ENCODE measurements around the gene DYNC1H1. TPM values are rescaled to one million over a fixed set of nuclear protein-coding genes. Genes with fewer than 3 reads are reported as not detected.

The DYNC1H1 gene
- total RNA-seq, 1 experiment from 2014 or later: 833 TPM

- ChIA-PET POLR2A (ENCODE audit: low non-redundant PET) (no interaction called here), CTCF (no interaction called here)
- H3K4me1 ChIP-seq (ENCODE audit: insufficient read depth, low read length, poor library complexity, severe bottlenecking): peaks cover 15% of the 10 kb centered on the region
- H3K4me3 ChIP-seq (ENCODE audit: low read depth, low read length, poor library complexity, severe bottlenecking): no peak overlapping the region
- no TSS peak for BruUV-seq (replicated peaks)
- intact Hi-C loops (cut with micrococcal nuclease; ENCODE audit: unreplicated experiment): no loop called here
- H3K27ac ChIP-seq (ENCODE audit: low read depth, low read length, poor library complexity, severe bottlenecking): no peak overlapping the region
- TF ChIP-seq CTCF (conservative IDR thresholded peaks at IDR 0.05; ENCODE audit: low read depth, low read length) (no peak), EZH2 (IDR thresholded peaks at IDR 0.05; ENCODE audit: borderline replicate concordance, low read depth, low read length, poor library complexity, severe bottlenecking) (no peak)
- DNase-seq (ENCODE audit: low spot score): no peak
- H3K9me3 ChIP-seq (ENCODE audit: low read depth, low read length, poor library complexity, severe bottlenecking): no peaks in the 10 kb centered on the region
- no peaks in the 10 kb centered on the region for H3K27me3 ChIP-seq (replicated peaks; ENCODE audit: insufficient read depth, low read depth, low read length, poor library complexity)
- H3K36me3 ChIP-seq (ENCODE audit: insufficient read depth, low read length, poor library complexity, severe bottlenecking): peaks cover 63% of the 10 kb centered on the region
Measured at GRCh38 chr14:102078831-102079699, 114.7 kb downstream of the DYNC1H1 start.

- CTCF ChIA-PET: no interaction called here
- no peak for DNase-seq (ENCODE audit: low spot score)
- H3K9me3 ChIP-seq (ENCODE audit: low read depth, low read length, poor library complexity, severe bottlenecking): no peaks in the 10 kb centered on the region
- intact Hi-C loops (cut with micrococcal nuclease; ENCODE audit: unreplicated experiment): no loop called here
- no peak overlapping the region for H3K4me3 ChIP-seq (ENCODE audit: low read depth, low read length, poor library complexity, severe bottlenecking)
- no peak overlapping the region for H3K27ac ChIP-seq (ENCODE audit: low read depth, low read length, poor library complexity, severe bottlenecking)
- H3K36me3 ChIP-seq (ENCODE audit: insufficient read depth, low read length, poor library complexity, severe bottlenecking): peaks cover 66% of the 10 kb centered on the region
- peaks cover 20% of the 10 kb centered on the region for H3K4me1 ChIP-seq (ENCODE audit: insufficient read depth, low read length, poor library complexity, severe bottlenecking)
- POLR2A ChIA-PET (ENCODE audit: low non-redundant PET): no interaction called here
- no peaks in the 10 kb centered on the region for H3K27me3 ChIP-seq (replicated peaks; ENCODE audit: insufficient read depth, low read depth, low read length, poor library complexity)
- TF ChIP-seq EZH2 (IDR thresholded peaks at IDR 0.05; ENCODE audit: borderline replicate concordance, low read depth, low read length, poor library complexity, severe bottlenecking): no peak
- no peak for TF ChIP-seq CTCF (conservative IDR thresholded peaks at IDR 0.05; ENCODE audit: low read depth, low read length)
- no TSS peak for BruUV-seq (replicated peaks)
Measured at GRCh38 chr14:102079700-102079979, 115.3 kb downstream of the DYNC1H1 start.

- ChIA-PET CTCF (no interaction called here), POLR2A (ENCODE audit: low non-redundant PET) (no interaction called here)
- H3K4me3 ChIP-seq (ENCODE audit: low read depth, low read length, poor library complexity, severe bottlenecking): no peak overlapping the region
- no peaks in the 10 kb centered on the region for H3K27me3 ChIP-seq (replicated peaks; ENCODE audit: insufficient read depth, low read depth, low read length, poor library complexity)
- BruUV-seq (replicated peaks): no TSS peak
- TF ChIP-seq CTCF (conservative IDR thresholded peaks at IDR 0.05; ENCODE audit: low read depth, low read length) (no peak), EZH2 (IDR thresholded peaks at IDR 0.05; ENCODE audit: borderline replicate concordance, low read depth, low read length, poor library complexity, severe bottlenecking) (no peak)
- peaks cover 28% of the 10 kb centered on the region for H3K4me1 ChIP-seq (ENCODE audit: insufficient read depth, low read length, poor library complexity, severe bottlenecking)
- H3K36me3 ChIP-seq (ENCODE audit: insufficient read depth, low read length, poor library complexity, severe bottlenecking): peaks cover 74% of the 10 kb centered on the region
- H3K27ac ChIP-seq (ENCODE audit: low read depth, low read length, poor library complexity, severe bottlenecking): no peak overlapping the region
- intact Hi-C loops (cut with micrococcal nuclease; ENCODE audit: unreplicated experiment): no loop called here
- no peak for DNase-seq (ENCODE audit: low spot score)
- no peaks in the 10 kb centered on the region for H3K9me3 ChIP-seq (ENCODE audit: low read depth, low read length, poor library complexity, severe bottlenecking)
Measured at GRCh38 chr14:102080183-102081080, 116.1 kb downstream of the DYNC1H1 start.
